Activated CD8-positive, alpha-beta T cell treated with anti-CD3 and anti-CD28 coated beads for 36 hours (primary cell): Measurements from ENCODE around the gene POLR1B. TPM values are rescaled to one million over a fixed set of nuclear protein-coding genes. Genes with fewer than 3 reads are reported as not detected.
"Not testable (repeated sequence)": the region's sequence is repeated elsewhere in the genome, so short reads cannot be mapped to it uniquely, and the experiment has no call there.

Source experiments
- ATAC-seq: fragments of 200-7000 bp; cut with Tn5 transposase; one replicate; pipeline ENCODE4 v1.10.0; 2021; ENCODE audit warnings: mild to moderate bottlenecking, moderate library complexity
- CTCF ChIA-PET: fragments of 350-600 bp; sonication (Branson Sonifier 250); formaldehyde crosslinking; loops from one replicate; lab custom pipeline; 2021; ENCODE audit warnings: antibody characterized with exemption; lab: Charles Lee
- POLR2A ChIA-PET: fragments of 350-600 bp; sonication (Branson Sonifier 250); formaldehyde crosslinking; loops from one replicate; lab custom pipeline; 2021; ENCODE audit warnings: antibody characterized with exemption; lab: Charles Lee
- DNase-seq: peaks from one replicate; pipeline ENCODE4 v3.0.0-alpha.2; 2020
- H3K27ac Mint-ChIP-seq: one replicate; pipeline ENCODE4 v1.8.0; 2021; ENCODE audit warnings: mild to moderate bottlenecking, mixed read lengths
- H3K27me3 Mint-ChIP-seq: one replicate; pipeline ENCODE4 v1.8.0; 2021; ENCODE audit warnings: mixed read lengths
- H3K36me3 Mint-ChIP-seq: one replicate; pipeline ENCODE4 v1.8.0; 2021; ENCODE audit warnings: low read depth, mixed read lengths
- H3K4me1 Mint-ChIP-seq: one replicate; pipeline ENCODE4 v1.8.0; 2021; ENCODE audit warnings: low read depth, mixed read lengths
- H3K4me3 Mint-ChIP-seq: one replicate; pipeline ENCODE4 v1.8.0; 2021; ENCODE audit warnings: mild to moderate bottlenecking, moderate library complexity, mixed read lengths
- H3K9me3 Mint-ChIP-seq: one replicate; pipeline ENCODE4 v1.8.0; 2021; ENCODE audit warnings: mixed read lengths
- CTCF ChIP-seq: fragments of 200-600 bp; IDR thresholded peaks from one replicate; pipeline ENCODE4 v1.8.0; 2022; ENCODE audit warnings: antibody characterized with exemption, mild to moderate bottlenecking
- intact Hi-C: fragments of 100-400 bp; cut with micrococcal nuclease; formaldehyde crosslinking; loops from one replicate; pipeline ENCODE4 v1.10.0; 2022
- total RNA-seq, 2 experiments: library from RNA; stranded (reverse); gene quantifications; one replicate each; pipeline ENCODE4 v1.2.3, GENCODE V29; 2021

The POLR1B gene
- total RNA-seq, 2 experiments from 2014 or later = 54.1 to 55.9 TPM

- peak; percentile 82 for ATAC-seq
- H3K9me3 Mint-ChIP-seq, intact Hi-C loops, H3K4me1 Mint-ChIP-seq, H3K27ac Mint-ChIP-seq, H3K27me3 Mint-ChIP-seq, H3K4me3 Mint-ChIP-seq, POLR2A ChIA-PET: not testable (repeated sequence)
- peaks cover 10% of the 10 kb centered on the region for H3K36me3 Mint-ChIP-seq
- CTCF ChIA-PET = interaction anchor here (0.7 to 1.2 kb wide), 4 partner anchors 10 to 26 kb away, joined by 3 to 6 read pairs (median 5); no protein-coding TSS in a partner anchor
- peak; percentile 55 for TF ChIP-seq CTCF
- peak; percentile 60 for DNase-seq
These were observed 41.3 kb upstream of the POLR1B start for GRCh38 chr2:112500850-112501484.

- H3K4me3 Mint-ChIP-seq, POLR2A ChIA-PET, DNase-seq, H3K4me1 Mint-ChIP-seq, intact Hi-C loops, ATAC-seq, H3K27me3 Mint-ChIP-seq, H3K27ac Mint-ChIP-seq, H3K9me3 Mint-ChIP-seq: not testable (repeated sequence)
- H3K36me3 Mint-ChIP-seq = peaks cover 12% of the 10 kb centered on the region
- CTCF ChIA-PET = interaction anchor here (1.0 to 1.4 kb wide), 2 partner anchors 36 to 388 kb away, joined by 3 read pairs; no protein-coding TSS in a partner anchor
These were observed 32.8 kb upstream of the POLR1B start for GRCh38 chr2:112509239-112509998.

- Mint-ChIP-seq H3K27ac (no peak overlapping the region), H3K36me3 (peaks cover 38% of the 10 kb centered on the region), H3K4me3 (no peak overlapping the region), H3K9me3 (peaks cover 2% of the 10 kb centered on the region), H3K27me3 (no peaks in the 10 kb centered on the region), H3K4me1 (no peaks in the 10 kb centered on the region)
- ChIA-PET POLR2A (no interaction called here), CTCF (interaction anchor here (0.6 kb wide), 1 partner anchor 661 kb away, joined by 3 read pairs; no protein-coding TSS in a partner anchor)
- DNase-seq (no peak), ATAC-seq (no peak)
- intact Hi-C loops = no loop called here
- no peak for TF ChIP-seq CTCF
These were observed 25.5 kb upstream of the POLR1B start for GRCh38 chr2:112516801-112517200.

DNA sequence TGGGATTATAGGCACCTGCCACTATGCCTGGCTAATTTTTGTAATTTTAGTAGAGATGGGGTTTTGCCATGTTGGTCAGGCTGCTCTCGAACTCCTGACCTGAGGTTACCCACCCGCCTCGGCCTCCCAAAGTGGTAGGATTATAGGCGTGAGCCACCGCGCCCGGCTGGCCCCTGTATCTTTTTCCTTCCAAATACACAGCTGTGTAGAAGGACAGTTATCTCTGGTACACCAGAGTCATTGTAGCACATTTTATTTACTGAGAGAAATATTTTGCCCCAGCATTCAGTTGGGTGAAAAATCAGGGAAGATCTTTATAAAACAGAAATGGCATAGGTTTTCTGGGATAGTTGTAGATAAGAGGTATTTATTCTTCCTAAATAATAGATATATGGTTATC, 23.5 kb upstream of the POLR1B start:
- peaks cover 52% of the 10 kb centered on the region for H3K36me3 Mint-ChIP-seq
- CTCF ChIA-PET = interaction anchor here (0.8 kb wide), 1 partner anchor 25 kb away, joined by 3 read pairs; no protein-coding TSS in a partner anchor

DNA sequence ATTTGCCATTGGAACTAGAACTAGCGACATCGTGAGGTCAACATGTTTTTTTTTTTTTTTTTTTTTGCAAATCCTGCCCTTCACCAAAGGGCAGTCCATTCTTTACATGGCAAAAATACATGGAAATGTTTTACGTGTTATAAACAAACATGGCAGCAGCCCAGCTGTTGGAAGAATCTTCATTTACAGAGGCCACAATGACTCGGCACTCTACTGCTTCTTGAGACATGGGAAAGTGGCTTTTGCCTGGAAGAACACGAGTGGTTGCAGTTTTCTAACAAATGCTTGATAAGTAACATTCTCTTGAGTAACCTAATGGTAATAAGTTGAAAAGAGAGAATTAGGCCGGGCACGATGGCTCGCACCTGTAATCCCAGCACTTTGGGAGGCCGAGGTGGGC, 22.8 kb upstream of the POLR1B start:
- no peak for TF ChIP-seq CTCF
- no peak for ATAC-seq
- Mint-ChIP-seq H3K36me3 (peaks cover 48% of the 10 kb centered on the region), H3K27ac (no peak overlapping the region), H3K4me1 (no peaks in the 10 kb centered on the region), H3K9me3 (peaks cover 2% of the 10 kb centered on the region), H3K4me3 (no peak overlapping the region), H3K27me3 (no peaks in the 10 kb centered on the region)
- POLR2A ChIA-PET = interaction anchor here (0.6 kb wide), 1 partner anchor 40 kb away, joined by 3 read pairs; no protein-coding TSS in a partner anchor
- CTCF ChIA-PET = interaction anchor here (1.5 kb wide), 1 partner anchor 39 kb away, joined by 3 read pairs; no protein-coding TSS in a partner anchor
- no peak for DNase-seq
- intact Hi-C loops = no loop called here

More for the DNA sequence above, 23.5 kb upstream of the POLR1B start:
- no peak for TF ChIP-seq CTCF
- no peak for DNase-seq
- Mint-ChIP-seq H3K4me3 (no peak overlapping the region), H3K4me1 (no peaks in the 10 kb centered on the region), H3K9me3 (peaks cover 2% of the 10 kb centered on the region), H3K27ac (no peak overlapping the region), H3K27me3 (no peaks in the 10 kb centered on the region)
- no peak for ATAC-seq
- intact Hi-C loops = no loop called here
- POLR2A ChIA-PET = no interaction called here
